Posterior vena cava (tissue), 2 donors: ENCODE results near the gene GPR21. TPM values are rescaled to one million over a fixed set of nuclear protein-coding genes. Genes with fewer than 3 reads are reported as not detected.

Experiments used
- DNase-seq: peaks from one replicate; pipeline ENCODE4 v3.0.0-alpha.2; 2020; ENCODE audit warnings: low spot score
- intact Hi-C, 2 donors: fragments of 100-400 bp; cut with DNase I; formaldehyde crosslinking; loops; one replicate each; pipeline versions ENCODE4 v1.14.1 to v1.14.2; 2022 to 2023
- long read RNA-seq, 2 donors: library from polyadenylated mRNA; unstranded; transcript quantifications; one replicate each; pipeline ENCODE4 v2.0.0, GENCODE V29; 2020 to 2021
- total RNA-seq, 2 donors: library from RNA; stranded (reverse); fragmentation: NEBNext Ultra II Directional; extraction: Animal tissue kit (Norgen Biotek cat#: 25700); gene quantifications; one replicate each; pipeline ENCODE4 v1.2.1, GENCODE V29; 2021
- donor health status: DM: yes; HTN: yes; CAD: no.
- donor health status: DM: yes; HTN: yes; CAD: no.

Gene GPR21, protein sequence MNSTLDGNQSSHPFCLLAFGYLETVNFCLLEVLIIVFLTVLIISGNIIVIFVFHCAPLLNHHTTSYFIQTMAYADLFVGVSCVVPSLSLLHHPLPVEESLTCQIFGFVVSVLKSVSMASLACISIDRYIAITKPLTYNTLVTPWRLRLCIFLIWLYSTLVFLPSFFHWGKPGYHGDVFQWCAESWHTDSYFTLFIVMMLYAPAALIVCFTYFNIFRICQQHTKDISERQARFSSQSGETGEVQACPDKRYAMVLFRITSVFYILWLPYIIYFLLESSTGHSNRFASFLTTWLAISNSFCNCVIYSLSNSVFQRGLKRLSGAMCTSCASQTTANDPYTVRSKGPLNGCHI
- 1 to 10 TPM; 3.3 to 6.9 TPM for total RNA-seq
- long read RNA-seq, donor 1, partial matches to known transcripts, result 0 of 1 reads
- long read RNA-seq, donor 1, other reads (novel, unspliced or antisense), result 0 of 1 reads
- long read RNA-seq, donor 2, partial matches to known transcripts, result 0 of 1 reads
- long read RNA-seq, donor 2, other reads (novel, unspliced or antisense), result 0 of 1 reads

DNA sequence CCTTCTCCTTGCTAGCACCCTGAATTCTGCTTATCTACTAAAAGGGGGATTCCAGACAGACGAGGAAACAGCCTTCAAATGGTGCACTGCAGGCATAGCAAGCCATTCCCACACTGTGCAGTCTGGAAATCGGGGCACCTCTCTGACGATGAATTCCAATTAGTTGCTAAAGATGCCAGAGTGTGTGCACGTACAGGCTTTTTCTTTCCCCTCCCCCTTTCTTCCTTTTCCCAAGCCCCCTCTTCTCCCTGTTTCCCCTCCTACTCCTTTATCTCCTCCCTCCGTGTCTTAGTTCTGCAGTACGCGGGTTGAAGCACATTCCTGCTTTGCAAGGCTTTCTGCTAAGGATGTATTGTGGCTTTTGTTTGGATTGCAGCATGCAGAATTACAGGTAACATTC is at the start of gene GPR21:
TSS of gene GPR21 (plus strand) at position 316 of the 400 bp plus-strand sequence. CDS start 900 bp downstream, outside the sequence.
- intact Hi-C loops, result no loop called here
- DNase-seq, result no peak

DNA sequence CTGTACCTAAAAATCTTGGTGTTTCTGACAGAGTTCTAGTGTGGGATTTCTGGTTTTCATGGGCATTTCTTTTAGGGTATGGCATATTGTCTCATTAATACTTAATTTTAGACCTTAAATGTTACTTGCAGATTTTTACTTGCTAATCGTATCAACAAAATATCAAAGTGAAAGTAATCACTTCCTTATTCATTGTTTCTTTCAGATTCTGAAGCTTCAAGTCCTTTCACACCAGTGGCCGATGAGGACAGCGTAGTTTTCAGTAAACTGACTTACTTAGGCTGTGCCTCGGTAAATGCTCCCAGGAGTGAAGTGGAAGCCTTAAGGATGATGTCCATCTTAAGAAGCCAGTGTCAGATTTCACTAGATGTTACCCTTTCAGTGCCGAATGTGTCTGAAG is 47.5 kb upstream of the GPR21 start:
- intact Hi-C loops, result no loop called here
- no peak for DNase-seq

DNA sequence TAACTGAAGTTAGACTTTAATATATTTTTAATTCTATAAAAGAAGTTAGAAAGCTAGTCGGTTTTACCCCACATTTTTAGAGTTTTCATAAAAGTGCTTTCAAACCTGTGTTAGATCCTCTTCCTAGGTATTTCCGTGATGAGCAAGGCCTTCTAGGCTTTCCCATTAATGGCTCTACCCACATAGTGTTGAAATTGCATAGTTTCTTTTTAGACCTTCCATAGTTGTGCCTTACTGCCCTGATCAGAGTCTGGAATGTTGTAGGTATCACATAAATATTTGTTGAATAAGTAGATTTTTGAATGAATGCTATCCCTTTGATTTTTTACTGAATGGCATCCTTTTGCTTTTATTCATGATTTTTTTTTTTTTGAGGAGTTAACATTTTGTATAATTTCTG is 45.3 kb upstream of the GPR21 start:
- DNase-seq, result no peak
- intact Hi-C loops, result no loop called here

DNA sequence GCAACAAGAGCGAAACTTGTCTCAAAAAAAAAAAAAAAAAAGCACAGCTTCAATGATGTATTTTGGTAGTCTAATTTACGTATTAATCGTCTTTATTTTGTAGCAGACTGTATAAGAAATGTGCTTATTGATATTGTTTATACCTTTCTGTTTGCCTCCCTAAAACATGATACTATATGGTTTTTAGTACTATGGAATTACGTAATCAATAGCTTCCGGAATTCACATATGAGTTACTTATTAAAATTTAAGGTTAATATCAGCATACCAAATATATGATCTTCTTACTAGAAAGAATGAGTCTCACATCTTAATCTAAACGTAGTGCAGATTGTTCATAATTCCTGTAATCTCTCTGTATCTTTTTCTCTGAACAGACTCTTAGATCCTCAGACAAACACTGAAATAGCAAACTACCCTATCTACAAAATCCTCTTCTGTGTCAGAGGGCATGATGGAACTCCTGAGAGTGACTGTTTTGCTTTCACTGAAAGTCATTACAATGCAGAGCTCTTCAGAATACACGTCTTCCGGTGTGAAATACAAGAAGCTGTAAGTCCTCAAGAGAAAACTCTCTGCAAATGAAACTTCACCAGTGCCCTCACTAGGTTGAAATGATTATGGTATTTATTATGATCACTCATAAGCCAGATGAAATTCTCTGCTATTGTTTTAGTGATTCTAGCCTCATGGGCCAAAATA is 44.4 kb upstream of the GPR21 start:
- intact Hi-C loops, result no loop called here
- DNase-seq, result no peak

DNA sequence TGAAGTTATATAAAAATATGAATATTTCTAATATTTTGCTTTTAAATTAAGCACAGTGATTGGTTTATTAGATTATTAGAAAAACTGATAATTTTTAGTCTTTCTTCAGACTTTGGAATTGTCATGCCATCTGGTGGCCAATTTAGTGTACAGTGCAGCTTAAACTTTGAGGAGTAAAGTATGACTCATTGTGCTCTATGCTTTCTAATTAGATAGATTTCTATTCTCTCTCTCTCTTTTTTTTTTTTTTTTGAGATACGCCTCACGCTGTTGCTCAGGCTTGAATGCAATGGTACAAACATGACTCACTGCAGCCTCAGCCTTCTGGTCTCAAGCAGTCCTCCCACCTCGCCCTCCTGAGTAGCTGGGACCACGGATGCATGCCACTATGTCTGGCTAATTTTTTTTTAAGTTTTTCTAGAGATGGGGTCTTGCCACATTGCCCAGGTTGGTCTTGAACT is 42.1 kb upstream of the GPR21 start:
- intact Hi-C loops, result no loop called here
- no peak for DNase-seq

DNA sequence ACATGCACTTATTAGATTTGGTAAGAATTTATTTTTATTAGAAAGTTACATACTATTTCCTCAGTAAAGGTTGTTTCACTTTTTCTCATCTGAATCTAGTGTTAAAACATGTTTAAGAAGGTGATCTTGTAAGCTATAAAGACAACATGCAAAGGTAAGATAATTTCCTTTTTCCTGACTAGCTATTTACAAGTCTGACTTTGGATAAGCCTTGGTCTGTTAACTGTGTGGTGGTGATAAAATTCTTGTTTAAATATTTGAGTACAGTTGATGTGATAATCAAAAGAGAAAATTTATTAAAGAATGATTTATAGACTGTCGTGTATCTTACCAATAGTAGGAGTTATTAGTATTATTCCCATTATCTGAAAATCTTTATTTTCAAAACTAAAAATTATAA is 36.9 kb upstream of the GPR21 start:
- intact Hi-C loops, result no loop called here
- no peak for DNase-seq

DNA sequence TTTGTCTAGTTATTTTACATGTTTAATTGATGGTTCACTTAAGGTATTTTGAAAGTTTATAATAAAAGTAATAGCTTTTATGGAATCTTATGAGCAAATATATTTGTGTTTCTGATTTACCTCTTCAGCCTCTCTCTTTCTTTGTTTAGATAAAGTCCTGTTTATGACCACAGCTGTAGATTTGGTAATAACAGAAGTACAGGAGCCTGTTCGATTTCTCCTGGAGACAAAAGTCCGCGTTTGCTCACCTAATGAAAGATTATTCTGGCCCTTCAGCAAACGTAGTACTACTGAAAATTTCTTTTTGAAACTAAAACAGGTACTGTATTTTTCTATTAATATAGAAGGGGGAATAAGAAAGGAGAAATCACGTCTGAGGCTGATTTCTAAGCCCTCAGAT is 35.0 kb upstream of the GPR21 start:
- no peak for DNase-seq
- intact Hi-C loops, result no loop called here

DNA sequence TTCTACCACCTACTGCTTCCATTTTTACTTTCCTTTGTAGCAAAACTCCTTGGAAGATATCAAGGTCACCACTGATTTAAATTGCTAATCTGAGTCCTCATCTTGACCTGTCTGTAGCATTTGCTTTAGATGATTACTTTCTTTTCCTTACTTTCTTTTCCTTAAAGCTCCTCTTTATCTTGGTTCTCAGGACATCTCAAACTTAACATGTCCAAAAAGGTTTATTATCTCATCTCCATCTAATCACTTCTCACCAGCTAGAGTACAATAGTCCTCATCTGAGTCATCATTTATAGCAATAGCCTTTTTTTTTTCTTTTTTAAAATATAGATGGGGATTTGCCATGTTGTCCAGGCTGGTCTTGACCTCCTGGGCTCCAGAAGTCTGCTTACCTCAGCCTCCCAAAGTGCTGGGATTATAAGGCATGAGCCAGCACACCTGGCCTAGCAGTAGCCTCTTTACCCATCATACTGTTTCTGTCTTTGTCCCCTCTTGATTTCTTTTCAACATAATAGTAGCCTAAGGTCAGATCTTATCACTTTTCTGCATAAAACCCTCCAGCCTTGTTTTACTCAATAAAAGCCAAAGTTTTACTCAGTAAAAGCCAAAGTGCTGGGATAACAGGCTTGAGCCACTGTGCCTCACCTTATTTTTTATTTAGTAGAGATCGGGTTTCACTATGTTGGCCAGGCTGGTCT is 32.9 kb upstream of the GPR21 start:
- no peak for DNase-seq
- intact Hi-C loops, result no loop called here

DNA sequence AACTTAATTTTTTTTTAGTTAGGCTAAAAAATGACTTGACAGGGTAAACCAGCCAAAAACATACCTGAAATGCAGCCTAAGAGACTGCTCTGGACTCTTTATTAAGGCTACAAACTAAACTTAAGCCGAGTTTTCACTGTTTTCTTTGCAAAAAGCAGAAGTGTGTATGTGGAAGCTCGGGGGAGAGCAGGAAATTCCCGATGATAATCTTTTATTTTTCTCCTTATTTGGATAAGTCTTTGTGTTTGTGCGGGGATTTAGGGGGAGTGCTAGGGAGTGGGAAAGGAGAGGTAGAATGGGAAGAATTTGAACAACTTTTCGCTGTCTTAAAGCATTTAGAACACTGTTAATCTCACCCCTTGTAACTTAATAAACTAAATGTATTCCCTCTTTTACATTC is 30.7 kb upstream of the GPR21 start:
- no peak for DNase-seq
- intact Hi-C loops, result no loop called here

DNA sequence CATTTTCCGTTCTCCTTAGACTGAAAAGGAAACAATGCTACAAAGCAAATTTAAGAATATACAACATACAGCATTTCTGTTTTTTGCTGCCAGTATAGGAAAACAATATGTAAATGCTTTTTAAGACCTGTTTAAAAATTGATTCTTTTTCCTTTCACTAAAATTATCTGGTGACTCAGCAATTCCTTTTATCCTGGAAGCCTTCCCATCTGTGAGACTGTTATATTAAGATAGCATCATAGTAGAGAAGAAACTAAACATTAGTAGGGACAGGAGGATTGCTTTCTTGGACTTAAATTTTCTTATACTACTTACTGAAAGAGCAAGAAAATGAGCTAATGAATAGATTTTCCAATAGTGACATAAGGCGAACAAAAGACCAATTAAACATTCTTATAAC is 30.0 kb upstream of the GPR21 start:
- no peak for DNase-seq
- intact Hi-C loops, result no loop called here

DNA sequence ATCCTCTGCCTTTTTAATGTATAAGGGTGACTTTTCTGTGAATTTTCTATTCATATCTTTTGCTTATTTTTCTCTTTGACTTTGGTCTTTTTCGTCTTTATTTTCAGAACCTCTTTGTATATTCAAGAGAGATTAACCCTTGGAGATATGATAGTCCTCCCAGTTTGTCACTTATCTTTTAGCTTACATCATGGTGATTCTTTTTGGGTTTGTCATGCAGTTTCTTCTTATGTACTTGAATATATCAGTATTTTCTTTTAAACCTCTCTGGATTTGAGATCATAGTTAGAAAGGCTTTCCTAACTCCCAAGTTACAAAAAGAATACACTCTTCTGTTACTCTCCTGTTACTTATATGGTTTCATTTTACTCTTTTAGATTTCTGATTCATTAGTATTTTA is 27.5 kb upstream of the GPR21 start:
- intact Hi-C loops, result no loop called here
- no peak for DNase-seq

DNA sequence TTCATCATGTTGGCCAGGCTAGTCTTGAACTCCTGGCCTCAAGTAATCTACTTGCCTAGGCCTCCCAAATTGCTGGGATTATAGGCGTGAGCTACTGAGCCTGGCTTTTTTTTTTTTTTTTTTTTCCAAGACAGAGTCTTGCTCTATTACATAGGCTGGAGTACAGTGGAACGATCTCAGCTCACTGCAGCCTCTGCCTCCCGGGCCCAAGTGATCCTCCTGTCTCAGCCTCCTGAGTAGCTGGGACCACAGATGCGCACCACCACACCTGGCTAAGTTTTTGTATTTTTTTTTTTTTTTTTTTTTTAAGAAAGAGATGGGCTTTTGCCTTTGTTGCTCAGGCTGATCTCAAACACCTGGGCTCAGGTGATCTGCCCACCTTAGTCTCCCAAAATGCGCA is 26.2 kb upstream of the GPR21 start:
- no peak for DNase-seq
- intact Hi-C loops, result no loop called here

DNA sequence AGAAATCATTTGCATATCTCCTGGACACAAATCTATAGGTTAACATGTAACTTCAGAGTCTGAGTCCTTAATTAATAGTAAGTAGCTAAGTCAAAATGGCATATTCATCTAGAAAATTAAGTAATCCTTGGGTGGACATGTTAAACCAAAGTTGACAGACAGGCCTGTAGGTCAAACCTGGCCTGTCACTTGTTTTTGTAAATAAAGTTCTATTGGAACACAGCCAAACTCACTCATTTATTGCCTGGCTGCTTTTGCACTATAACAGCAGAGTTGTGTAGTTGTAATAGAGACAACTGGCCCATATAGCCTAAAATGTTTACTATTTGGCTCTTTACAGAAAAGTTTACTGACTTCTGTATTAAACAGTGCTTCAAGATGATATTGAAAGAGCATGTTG is 24.6 kb upstream of the GPR21 start:
- intact Hi-C loops, result no loop called here

DNA sequence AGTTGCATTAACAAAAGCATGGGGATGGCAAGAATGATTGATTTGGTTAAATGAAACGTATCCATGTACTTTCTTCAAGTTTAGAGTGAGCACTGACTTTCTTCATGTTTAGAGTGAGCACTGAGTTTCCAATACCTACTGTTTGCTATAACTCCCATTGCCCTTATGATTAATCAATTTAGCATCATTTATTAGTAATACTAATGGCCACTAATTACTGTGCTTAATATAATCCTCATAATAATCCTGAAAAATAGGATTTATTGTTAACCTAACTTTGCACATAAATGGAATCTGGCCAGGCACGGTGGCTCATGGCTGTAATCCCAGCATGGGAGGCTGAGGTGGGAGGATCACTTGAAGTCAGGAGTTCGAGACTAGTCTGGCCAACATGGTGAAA is 22.1 kb upstream of the GPR21 start:
- no peak for DNase-seq
- intact Hi-C loops, result no loop called here

More for the DNA sequence above, 24.6 kb upstream of the GPR21 start:
- no peak for DNase-seq

DNA sequence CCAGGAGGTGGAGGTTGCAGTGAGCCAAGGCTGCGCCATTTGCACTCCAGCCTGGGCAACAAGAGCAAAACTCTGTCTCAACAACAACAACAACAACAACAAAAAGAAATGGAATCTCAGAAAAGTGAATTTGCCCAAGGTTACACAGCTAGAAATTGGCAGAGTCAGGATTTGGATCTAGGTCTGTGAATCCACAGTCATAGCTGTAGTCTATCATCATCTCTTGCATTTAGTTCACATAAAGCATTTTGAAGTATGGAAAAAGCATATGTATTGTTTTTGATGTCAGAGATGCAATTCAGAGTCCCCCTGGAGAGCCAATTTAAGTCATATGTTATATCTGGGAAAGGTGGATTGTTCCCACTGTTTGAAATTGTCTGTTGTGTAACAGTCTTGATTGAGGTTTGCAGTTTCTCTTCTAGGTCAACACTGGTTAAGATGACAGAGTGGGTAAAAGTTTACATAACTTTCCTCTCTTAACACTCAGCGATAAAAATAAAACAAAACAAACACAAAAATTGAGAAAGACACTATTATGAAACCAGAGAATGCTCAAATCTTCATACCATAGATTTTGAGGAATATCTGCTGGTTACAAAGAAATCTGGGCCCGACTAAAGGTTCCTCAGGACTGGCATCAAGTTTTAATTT is 21.5 kb upstream of the GPR21 start:
- intact Hi-C loops, result no loop called here
- no peak for DNase-seq

DNA sequence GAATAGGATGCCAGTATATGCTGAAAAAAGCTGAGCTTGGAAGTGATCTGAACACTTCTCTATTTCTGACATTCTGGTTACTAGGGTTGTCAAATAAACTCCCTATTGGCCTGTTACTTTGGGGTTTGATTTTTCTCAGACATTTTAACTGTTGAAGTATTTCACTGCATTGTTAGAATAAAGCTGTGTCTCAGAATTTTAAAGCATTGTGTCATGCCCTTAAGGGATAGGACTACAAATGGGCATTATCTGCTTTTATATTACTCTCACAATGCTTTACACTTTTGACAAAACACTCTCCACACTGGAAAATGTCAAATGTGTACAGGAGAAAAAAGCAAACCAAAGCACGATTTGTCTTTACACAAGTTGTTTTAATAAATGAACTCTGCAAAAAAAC is 16.8 kb upstream of the GPR21 start:
- DNase-seq, result no peak
- intact Hi-C loops, result no loop called here

DNA sequence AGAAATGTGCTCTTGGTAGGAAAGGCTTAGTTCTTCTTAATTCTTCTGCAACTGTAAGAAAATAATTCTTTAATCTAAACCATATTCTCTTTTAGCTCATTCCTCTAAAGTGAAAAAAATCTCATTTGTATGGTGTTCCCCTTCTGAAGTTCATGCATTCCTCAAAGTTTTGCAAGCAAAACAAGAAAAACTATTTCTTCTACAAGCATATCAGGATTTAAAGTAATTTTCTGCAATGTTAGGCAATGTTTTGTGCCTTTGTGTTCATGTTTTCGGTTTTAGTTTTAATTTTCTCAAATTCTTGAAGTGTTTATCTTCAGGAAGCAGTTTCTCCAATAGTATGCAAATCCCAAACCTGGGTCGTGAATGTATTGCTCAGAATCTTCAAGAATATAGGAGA is 12.7 kb upstream of the GPR21 start:
- no peak for DNase-seq
- intact Hi-C loops, result no loop called here

DNA sequence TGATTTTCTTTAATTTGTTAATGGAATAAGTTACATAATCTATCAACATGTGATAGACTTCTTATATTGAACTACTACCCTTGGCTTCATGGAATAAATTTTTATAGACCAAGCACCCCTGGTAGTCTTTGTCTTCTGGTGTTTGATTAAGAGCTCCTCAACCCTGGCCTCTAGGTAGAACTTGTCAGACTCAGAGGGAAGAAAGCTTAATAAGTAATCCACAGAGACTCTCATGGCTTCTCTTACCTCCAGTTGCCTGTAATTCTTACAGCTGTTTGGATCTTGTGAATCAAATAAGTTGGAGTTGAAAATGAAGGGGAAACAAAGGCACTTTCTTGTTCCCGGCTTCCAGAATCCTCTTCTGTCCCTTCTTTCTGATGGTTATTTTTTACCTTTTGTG is 7.0 kb upstream of the GPR21 start:
- intact Hi-C loops, result no loop called here
- DNase-seq, result no peak

DNA sequence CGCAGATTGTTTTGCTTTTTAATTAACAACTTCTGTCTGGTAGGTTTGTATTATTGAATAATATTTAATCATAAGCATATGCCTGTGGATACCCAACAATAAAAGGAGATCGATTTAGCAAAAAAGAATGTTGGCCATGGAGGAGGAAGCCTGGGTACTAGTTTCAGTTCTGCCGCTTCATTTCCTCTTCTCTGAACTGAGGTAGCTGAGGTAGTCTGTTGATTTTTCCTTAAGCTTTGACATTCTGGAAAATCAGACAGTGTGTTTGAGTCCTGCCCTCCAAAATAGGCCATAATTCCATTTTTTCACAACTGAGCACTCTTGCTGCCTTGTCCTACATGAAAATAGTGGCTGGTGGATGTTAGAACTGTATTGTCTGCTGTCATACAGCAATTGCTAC is 6.0 kb upstream of the GPR21 start:
- no peak for DNase-seq
- intact Hi-C loops, result no loop called here

DNA sequence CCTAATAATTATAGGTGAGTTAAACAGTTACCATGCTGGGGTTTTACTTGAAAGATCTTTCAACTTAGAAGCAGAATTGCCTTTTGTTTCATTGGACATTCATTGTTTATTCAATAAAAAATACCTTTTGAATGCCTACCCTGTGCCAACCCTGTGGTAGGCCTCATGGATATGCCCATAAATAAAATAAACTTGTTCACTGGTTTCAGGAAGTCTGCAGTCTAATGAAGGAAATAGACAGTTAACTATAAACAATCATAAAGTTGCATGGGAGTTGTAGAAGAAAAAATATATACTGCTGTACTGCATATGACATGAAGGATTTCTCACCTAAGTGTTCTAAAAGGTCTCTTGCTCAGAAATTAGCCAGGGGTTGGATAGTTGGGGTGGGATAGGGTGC is 5.3 kb upstream of the GPR21 start:
- no peak for DNase-seq
- intact Hi-C loops, result no loop called here
